ENCODE data around the gene IL1RAPL2.
"Not testable (repeated sequence)": the region's sequence is repeated elsewhere in the genome, so short reads cannot be mapped to it uniquely, and the experiment has no call there.

Gene IL1RAPL2

DNA sequence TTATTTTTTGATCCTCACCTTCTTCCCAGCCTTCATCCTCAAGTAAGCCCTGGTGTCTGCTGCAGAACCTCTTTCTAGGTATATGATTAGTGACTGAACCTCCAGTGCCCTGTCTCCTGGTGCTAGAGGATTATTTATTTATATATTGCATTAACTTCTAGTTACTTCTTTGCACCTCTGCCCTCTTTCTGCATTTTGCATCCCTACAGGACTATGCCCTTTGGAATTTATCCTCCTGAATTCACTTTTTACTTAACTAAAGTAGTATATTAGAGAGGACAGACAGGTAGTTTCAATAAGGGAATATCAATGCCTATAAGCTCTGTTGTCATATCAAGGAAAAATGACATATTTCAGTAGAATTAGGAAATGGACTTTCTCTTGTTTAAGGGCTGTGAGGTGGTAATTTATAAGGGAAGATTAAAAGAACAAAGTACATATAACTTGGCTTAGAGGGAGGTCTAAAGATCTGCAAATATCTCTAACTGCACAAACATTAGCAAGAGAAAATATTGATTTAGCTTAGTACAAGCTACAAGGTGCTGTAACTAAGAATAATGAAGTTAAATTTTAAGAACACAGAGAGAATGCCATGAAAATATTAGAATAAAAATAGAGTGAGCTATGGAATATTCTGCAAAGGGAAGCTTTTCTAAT lies 472.8 kb downstream of the IL1RAPL2 start:
- no peak for DNase-seq

DNA sequence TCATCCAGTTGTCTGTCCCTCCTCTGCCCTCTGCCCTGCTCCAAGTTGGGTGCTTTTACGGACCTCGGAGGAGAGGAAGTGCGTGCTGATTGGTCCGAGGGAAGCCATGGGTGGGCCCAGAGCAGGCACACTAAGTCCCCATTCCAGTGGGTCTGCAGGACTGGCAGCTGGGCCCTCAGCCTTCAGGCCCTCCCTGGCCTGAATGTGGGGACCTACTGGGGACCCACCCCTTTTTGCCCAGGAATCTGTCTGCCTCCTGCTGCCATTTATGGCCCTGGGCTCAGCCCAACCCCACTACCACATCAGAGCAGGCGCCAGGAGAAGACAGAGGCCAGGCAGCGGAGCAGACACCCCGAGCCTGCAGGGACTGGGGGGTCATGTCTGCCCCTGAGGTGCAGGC lies 484.9 kb downstream of the IL1RAPL2 start:
- DNase-seq, result no peak

DNA sequence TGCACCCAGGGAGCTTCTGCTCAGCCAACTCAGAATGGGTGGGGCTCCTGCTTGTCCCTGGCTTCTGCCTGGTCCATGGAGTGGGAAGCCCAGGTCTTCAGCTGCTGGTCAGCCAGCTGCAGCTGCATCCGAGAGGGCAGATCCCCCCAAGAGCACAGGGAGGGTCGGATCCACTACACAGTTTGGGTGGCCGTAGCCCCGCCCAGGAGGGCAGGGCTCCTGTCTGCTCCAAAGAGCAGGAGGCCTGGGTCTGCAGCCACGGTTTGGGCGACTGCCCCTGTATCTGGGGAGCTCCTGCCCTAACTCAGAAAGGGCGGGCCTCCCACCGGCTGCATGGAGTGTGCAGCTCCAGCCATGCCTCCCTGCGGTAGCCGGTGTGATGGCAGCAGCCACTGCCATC lies 485.4 kb downstream of the IL1RAPL2 start:
- DNase-seq, result no peak

DNA sequence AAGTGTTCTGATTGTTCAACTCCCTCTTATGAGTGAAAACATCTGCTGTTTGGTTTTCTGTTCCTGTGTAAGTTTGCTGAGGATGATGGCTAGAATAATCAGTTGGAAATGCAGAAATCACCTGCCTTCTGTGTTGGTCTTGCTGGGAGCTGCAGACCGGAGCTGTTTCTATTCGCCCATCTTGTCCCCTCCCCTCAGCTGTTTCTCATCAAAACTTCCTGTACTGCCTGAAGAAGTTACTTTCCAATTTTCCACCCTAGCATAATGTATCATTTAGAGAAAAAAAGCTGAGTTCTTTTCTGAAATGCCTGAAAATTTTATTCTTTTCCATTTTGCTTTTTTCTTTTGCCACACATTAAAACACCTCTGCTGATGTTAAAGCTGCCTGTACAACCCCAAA lies 486.9 kb downstream of the IL1RAPL2 start:
- DNase-seq, result no peak

DNA sequence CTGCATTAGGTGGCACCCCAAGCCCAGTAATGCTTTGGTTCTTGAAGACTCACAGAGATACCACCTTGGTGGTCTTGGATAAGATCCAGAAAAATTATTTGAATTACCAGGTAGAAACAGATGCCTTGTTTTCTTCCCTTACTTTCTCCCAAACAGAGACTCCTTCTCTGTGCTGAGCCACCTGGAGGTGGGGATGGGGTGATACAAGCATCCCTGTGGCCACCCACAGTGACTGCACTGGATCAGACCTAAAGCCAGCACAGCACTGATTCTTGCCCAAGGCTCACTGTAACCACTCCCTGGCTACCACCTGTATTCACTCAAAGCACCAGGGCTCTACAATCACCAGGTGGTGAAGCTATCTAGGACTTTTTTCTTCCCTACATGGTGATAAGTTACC lies 497.7 kb downstream of the IL1RAPL2 start:
- no peak for DNase-seq

DNA sequence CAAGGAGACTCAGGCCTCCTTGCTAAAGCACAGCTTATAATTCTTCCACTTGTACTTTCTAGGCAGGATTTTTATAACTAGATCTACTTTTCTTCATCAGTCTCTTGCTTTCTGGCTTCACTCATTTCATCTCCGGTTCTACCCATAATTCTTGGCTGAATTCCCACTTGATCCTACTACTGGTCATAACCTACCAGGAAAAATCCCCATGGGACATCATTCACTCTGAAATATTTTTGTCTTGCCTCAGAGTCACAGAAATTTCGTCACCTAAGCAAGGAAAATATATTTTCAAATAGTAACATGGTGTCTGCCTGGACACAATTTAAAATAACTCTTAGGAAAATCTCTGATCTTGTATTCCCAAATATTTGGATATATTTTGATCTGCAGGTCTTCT lies 532.2 kb downstream of the IL1RAPL2 start:
- DNase-seq, result no peak

DNA sequence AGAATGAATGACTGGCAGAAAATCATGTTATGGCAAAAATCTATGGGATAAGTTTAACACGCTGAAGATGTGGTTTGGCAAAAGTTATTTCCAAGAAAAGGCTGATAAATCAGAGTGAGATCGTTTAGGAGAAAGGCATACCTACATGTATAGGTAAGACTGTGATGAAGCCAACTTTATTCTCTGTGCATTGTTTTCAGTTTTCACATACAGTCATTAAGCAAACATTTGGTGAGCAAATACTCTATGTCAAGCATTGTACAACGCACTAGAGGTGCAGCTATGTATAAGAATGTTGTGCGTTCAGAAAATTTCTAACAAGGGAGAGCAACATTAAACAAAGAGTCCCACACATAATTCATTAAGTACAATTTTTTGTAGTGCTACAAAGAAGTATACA lies 532.8 kb downstream of the IL1RAPL2 start:
- no peak for DNase-seq

DNA sequence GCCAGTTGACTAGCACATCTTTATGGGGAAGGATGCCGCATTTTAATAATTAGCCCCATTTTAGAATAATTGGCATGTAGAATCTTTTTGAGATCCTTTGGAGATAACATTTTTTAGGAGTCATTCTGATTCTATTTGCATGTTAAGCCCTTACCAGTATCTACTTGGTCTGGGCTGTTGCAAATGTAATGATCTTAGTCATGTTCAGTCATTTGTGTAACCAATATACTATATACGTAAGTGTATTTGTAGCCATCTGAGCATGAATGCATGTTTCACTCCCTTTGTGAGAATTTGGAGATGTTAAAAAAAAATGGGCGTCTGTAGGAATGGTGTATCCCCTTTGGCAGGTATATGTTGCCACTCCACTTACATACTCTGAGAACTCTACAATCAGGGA lies 535.4 kb downstream of the IL1RAPL2 start:
- peak; percentile 13 for DNase-seq

DNA sequence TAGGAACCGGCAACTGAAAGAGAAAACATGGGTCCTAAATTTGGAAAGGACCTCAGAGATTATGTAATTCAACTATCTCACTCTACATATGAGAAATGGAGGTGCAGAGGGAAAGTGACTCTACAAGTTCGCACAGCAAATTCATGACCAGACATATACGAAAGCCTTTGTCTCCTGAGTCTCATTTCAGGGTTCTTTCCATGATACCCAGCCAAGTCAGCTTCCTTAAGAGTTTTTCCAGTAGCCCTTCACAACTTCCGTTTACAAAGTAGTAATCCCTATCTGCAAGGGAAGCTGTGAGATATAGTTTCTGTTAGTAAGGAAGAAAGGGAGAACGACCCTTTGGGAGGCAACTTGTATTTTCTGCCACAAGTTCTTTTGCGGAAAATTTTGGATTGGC lies 543.9 kb downstream of the IL1RAPL2 start:
- DNase-seq, result no peak

DNA sequence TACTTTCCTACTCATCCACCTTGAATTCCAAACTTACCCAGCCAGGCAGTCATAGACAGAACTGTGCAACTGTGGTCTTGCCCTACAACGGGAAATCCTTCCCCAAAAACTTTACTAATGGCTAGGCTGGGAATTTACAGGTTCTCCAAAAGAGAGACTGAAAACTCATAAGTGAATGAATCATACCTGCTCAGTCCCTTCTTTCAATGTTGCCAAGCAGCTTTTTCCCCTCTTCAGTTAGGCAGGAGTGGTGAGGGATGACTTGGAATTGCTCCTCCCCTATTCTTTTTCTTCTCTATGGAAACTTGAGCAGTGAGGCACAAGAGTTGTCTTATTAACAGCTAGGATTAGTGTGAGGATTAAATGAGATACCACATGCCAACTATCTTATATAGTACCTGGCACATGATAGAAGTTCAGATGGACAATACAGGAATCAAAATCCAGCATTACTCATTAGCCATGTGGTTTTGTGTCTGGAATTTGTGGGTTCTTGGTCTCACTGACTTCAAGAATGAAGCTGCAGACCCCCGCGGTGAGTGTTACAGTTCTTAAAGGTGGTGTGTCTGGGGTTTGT lies 548.6 kb downstream of the IL1RAPL2 start:
- no peak for DNase-seq

DNA sequence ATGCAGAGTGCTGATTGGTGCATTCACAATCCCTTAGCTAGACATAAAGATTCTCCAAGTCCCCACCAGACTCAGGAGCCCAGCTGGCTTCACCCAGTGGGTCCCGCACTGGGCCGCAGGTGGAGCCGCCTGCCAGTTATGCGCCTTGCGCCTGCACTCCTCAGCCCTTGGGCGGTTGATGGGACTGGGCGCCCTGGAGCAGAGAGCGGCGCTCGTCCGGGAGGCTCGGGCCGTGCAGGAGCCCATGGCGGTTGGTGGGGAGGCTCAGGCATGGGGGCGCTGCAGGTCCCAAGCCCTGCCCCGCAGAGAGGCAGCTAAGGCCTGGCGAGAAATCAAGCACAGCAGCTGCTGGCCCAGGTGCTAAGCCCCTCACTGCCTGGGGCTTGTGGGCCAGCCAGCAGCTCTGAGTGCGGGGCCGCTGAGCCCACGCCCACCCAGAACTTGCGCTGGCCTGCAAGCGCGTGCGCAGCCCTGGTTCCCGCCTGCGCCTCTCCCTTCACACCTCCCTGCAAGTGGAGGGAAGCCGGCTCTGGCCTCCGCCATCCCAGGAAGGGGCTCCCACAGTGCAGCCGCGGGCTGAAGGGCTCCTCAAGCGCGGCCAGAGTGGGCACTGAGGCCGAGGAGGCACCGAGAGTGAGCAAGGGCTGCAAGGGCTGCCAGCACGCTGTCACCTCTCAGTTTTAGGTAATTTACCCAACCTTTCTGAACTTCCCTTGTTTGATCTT lies 549.8 kb downstream of the IL1RAPL2 start:
- not testable (repeated sequence) for DNase-seq

DNA sequence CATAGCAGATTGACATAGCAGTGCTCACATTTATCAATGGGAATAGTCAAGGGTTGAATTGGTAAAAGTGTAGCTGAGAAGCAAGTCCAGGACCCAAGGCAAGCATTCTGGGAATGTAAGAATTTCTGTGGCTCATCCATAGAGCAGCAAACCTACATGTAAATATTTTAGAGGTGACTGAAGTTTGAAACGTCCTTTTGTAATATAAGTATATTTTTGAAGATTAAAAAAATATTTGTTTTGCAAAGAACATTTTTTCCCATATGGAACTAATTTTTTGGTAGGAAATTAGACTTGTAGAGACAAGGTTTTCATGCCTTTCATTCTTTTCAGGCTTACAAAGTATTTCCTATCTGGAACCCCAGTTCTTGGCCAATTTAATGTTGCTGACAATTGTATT lies 550.5 kb downstream of the IL1RAPL2 start:
- DNase-seq, result no peak

DNA sequence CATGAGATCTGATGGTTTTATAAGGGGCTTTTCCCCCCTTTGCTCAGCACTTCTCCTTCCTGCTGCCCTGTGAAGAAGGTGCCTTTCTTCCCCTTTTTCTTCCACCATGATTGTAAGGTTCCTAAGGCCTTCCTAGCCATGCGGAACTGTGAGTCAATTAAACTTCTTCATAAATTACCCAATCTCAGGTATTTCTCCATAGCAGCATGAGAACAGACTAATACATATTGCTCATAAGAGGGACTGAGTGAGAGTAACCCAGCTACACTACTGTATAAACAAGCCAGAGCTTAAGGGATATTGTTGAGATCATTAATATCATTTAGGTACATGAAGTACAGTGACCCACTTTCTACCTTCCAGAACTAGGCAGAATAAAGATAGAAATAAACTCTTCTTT lies 551.6 kb downstream of the IL1RAPL2 start:
- no peak for DNase-seq

DNA sequence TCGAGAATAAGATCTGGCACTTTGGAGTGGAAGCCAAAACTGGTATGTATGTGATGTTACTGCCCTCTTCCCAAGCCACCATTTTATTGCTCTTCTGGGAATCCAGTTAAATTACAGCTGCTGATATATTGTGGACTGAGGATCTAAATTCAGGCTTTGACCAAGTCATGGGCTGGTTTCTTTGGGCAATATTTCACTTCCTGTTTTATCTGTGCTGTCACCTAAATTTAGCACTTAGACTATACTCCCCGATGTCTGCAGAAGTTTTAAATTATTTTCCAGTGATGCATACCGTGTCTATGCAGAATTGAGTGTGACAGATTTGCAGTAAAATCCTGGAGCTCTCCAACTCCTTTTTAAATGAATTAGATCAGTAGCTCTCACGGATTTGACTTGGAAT lies 554.5 kb downstream of the IL1RAPL2 start:
- DNase-seq, result no peak

DNA sequence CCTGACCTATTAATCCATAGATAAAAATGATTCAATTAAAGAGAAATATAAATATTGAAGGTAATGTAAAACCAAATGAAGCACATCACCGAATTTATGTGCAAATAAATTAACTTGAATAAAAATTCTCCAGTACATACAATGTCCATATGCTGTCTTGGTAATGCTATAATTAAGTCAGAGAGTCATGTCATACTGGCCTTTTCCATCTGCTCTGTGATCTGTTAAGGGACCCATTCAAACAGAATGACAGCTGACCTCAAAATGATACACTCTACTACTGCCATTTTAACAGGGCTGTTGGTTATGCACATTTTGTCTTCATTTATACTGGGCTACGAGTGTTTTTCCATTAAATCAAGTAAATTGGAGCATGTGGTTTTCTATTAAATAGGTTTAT lies 555.2 kb downstream of the IL1RAPL2 start:
- no peak for DNase-seq

DNA sequence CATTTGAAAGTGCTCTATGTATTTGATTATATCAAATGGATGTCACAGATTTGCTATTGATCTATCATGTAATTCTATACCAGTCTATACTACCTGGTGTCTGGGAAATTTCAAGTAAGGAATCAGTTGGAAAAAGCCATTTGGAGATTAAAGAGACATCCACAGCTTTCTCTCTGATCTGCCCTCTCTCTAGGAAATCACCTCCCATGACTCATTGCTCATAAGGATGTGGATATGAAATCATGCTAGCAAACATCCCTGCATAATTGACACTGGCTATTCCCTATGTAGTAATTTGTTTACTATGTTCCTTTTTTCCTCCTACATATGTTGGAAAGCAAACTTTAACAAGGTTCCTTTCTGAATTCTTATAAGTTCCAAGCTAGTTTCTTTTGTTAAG lies 560.2 kb downstream of the IL1RAPL2 start:
- DNase-seq, result no peak

DNA sequence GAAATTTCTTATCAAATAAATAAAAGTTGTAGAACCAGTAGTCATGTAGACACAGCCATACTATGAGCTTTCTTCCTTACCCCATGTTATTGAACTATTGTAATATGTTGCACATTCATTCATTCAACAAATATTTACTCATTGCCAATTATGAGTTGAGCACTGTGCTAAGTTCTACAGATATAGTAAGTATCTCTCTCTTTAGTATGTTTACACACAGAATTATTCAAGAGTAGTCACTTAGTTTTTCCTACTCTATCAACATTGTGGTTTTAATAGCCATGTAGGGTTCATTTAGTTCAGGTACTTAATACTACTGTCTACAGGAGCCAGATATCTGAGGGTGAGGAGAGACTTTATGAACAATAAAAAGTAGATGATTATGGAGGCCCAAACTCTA lies 568.3 kb downstream of the IL1RAPL2 start:
- DNase-seq, result no peak

DNA sequence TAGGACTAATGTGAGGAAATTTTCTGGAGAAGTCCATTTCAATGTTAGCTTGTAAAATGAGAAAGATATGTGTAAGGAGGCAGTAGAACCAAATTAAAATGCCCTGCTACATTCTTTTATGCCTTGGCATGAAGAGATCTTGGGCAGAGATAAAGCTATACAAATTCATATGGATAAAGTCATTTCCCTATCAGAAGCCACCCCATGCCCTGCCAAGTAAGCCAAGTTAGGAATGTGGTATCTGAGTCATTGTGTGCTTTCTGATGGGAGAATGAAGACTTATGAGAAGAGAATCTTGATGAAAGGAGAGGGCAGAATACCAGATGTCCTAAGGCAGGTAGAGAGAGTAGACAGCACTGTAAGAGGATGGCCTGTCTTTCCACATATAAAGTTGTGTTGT lies 570.8 kb downstream of the IL1RAPL2 start:
- no peak for DNase-seq

DNA sequence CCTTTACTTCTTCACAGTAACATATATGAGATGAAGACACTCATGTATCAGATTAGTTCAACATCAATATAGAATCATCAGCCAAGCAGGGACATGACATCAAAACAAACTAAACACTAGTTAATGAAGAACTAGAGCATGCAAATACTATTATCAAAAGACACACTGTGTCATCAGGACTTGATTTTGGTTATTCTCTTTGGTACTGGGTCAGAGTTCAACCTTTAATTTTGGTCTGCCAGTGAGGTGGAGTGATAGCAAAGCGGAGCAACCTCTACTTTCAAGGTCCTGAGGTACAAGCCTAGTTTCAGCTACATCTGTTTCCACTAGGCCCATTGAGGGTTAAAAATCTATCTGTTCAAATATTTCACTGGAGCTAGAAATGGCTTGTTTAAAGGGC lies 584.0 kb downstream of the IL1RAPL2 start:
- no peak for DNase-seq

DNA sequence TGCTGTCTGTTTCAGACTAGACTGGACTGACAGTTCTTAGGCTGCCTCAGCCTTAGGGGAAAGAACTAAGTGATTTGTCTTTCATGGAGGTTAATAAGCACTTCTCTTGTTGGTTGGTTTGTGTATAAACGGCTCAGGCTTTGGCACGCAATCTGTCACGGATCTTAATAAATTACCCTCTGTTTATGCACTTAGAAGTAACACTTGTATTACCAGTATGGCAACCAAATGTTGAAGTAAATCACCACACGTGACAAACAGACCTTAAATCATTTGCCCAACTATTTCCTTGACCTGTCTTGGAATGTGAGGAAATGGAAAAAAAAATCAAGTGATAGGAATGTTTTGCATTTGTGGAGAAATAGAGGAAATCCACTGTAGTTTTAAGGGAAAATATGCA lies 584.6 kb downstream of the IL1RAPL2 start:
- DNase-seq, result no peak

DNA sequence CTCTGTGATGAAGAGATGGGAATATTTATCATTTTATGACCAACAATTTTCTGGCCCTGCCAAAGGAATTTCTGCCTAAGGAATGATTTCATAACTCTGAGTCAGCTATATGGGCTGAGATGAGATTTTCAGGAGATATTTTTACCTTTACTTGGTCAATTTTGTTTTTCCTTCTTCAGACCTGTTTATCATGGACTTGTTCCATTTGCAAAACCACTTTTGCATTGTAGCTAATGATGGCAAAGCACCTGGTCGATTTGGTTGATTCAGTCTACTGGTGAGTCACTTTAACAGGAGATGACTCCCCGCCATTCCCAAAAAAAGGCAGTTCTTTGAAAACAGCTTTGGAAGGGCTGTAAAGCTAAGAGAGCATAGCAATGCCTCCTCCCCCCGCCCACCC lies 601.2 kb downstream of the IL1RAPL2 start:
- no peak for DNase-seq

DNA sequence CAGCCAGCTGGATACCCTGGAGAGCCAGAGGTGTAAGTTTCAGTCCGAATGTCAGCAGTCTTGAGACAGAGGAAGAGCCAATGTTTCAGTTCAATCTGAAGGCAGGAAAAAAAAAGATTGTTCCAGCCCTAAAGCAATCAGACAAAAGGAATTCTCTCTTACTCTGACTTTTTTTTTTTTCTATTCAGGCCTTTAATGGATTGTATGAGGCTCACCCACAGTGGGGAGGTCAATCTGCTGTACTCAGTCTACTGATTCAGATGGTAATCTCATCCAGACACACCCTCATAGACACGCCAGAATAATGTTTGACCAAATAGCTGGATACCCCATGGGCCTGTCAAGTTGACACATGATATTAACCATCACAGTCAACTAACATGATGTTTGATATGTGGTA lies 602.6 kb downstream of the IL1RAPL2 start:
- no peak for DNase-seq

DNA sequence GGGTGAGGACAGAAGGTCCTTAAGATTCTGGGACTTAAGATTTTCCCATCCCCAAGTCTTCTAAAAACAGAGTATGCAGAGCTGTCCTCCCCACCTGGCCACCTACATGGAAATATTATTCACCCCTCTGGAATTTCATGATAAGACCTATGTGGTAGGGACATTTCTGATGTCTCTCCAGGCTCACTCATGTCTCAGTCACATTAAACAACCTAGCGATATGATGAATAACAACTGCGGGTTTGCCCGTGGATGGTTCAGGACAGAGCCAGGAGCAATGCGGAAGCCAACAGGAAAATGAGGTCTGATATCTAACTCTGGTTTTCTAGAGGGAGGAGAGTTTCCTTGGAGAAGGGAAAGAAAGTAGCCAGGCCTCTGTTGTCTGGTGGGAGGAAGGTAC lies 607.1 kb downstream of the IL1RAPL2 start:
- DNase-seq, result no peak

DNA sequence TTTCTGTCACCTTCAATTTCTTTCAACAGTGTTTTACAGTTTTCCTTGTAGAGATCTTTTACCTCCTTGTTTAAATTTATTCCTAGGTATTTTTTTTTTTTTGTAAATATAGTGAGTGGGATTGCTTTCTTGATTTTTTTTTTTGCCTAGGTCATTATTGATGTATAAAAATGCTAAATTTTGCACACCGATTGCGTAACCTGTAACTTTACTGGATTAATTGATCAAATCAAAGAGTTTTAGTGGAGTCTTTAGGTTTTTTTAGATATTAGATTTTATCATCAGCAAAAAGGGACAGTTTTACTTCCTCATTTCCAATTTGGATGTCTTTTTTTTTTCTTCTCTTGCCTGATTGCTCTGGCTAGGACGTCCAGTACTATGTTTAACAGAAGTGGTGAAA lies 613.6 kb downstream of the IL1RAPL2 start:
- DNase-seq, result no peak

DNA sequence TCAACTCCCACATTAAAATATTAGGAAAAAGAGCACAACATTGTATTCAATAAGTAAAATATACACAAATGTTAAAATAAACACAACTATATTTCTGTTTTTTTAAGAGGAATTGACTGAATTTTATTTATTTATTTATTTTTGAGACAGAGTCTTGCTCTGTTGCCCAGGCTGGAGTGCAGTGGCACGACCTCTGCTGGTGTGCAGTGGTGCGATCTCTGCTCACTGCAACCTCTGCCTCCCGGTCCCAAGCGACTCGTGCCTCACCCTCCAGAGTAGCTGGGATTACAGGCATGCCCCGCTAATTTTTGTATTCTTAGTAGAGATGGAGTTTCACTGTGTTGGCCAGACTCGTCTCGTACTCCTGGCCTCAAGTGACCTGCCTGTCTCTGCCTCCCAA lies 623.1 kb downstream of the IL1RAPL2 start:
- no peak for DNase-seq
